AG09309 (cell line): Measurements from ENCODE around the gene GAL3ST2.

Source experiments
- DNase-seq: peaks from one replicate; pipeline ENCODE4 v3.0.0-alpha.2; 2010; ENCODE audit warnings: low read depth
- H3K4me3 ChIP-seq: 2 replicates; pipeline ENCODE4 v1.5.1; 2011; ENCODE audit warnings: mild to moderate bottlenecking, low read depth, low read length, moderate library complexity; ENCODE audit not compliant: control insufficient read depth
- TF ChIP-seq, protein P1 (sequence below): IDR thresholded peaks from 2 replicates; pipeline ENCODE4 v1.5.1; 2011; ENCODE audit warnings: mild to moderate bottlenecking, low read depth, low read length, inconsistent platforms; ENCODE audit not compliant: insufficient read depth, control insufficient read depth; ENCODE audit errors: missing control alignments

The GAL3ST2 gene

GRCh38 chr2:241841181-241842066 is 64.8 kb downstream of the GAL3ST2 start:
- TF ChIP-seq, protein P1, sequence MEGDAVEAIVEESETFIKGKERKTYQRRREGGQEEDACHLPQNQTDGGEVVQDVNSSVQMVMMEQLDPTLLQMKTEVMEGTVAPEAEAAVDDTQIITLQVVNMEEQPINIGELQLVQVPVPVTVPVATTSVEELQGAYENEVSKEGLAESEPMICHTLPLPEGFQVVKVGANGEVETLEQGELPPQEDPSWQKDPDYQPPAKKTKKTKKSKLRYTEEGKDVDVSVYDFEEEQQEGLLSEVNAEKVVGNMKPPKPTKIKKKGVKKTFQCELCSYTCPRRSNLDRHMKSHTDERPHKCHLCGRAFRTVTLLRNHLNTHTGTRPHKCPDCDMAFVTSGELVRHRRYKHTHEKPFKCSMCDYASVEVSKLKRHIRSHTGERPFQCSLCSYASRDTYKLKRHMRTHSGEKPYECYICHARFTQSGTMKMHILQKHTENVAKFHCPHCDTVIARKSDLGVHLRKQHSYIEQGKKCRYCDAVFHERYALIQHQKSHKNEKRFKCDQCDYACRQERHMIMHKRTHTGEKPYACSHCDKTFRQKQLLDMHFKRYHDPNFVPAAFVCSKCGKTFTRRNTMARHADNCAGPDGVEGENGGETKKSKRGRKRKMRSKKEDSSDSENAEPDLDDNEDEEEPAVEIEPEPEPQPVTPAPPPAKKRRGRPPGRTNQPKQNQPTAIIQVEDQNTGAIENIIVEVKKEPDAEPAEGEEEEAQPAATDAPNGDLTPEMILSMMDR = no peak
- no peak for DNase-seq
- H3K4me3 ChIP-seq = no peak overlapping the region

DNA sequence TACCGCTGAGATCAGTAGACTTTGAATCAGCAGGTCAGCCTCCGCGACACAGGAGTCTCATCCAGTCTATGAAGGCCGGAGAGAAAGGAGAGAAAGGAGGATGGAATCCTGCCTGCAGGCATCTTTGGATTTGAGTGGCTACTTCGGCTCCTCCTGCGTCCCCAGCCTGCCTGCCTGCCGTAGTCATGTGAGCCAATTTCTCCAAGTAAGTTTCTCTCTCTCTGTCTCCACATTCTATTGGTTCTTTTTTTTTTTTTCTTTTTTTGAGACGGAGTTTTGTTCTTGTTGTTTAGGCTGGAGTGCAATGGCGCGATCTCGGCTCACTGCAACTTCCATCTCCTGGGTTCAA is 65.4 kb downstream of the GAL3ST2 start:
- no peak overlapping the region for H3K4me3 ChIP-seq
- DNase-seq = no peak
- TF ChIP-seq, protein P1 = no peak

GRCh38 chr2:241842620-241843211 is 66.1 kb downstream of the GAL3ST2 start:
- H3K4me3 ChIP-seq = no peak overlapping the region
- TF ChIP-seq, protein P1 = no peak
- DNase-seq = no peak

GRCh38 chr2:241843321-241844065 is 66.9 kb downstream of the GAL3ST2 start:
- no peak for DNase-seq
- no peak overlapping the region for H3K4me3 ChIP-seq
- TF ChIP-seq, protein P1 = no peak

- peak overlapping the region; percentile 26 for H3K4me3 ChIP-seq
- TF ChIP-seq, protein P1 = no peak
- DNase-seq = no peak
Observed at GRCh38 chr2:241844066-241844728, 67.6 kb downstream of the GAL3ST2 start.
